HEK293T (cell line): ENCODE results near the gene CD2AP.

ENCODE experiments used
- BHLHE40 ChIP-seq: fragments of 450-650 bp; IDR thresholded peaks from 2 replicates; pipeline ENCODE4 v1.6.1; 2016; ENCODE audit warnings: mild to moderate bottlenecking, moderate library complexity, borderline replicate concordance
- CTBP1 ChIP-seq: fragments of 450-650 bp; IDR thresholded peaks from 2 replicates; pipeline ENCODE4 v1.6.1; 2016; ENCODE audit warnings: borderline replicate concordance
- FOXA1 ChIP-seq: fragments of 450-650 bp; IDR thresholded peaks from 2 replicates; pipeline ENCODE4 v1.6.1; 2016; ENCODE audit warnings: mild to moderate bottlenecking
- FOXK2 ChIP-seq: fragments of 450-650 bp; IDR thresholded peaks from 2 replicates; pipeline ENCODE4 v1.6.1; 2016; ENCODE audit warnings: mild to moderate bottlenecking
- FOXM1 ChIP-seq: fragments of 450-650 bp; IDR thresholded peaks from 2 replicates; pipeline ENCODE4 v1.6.1; 2017; ENCODE audit warnings: mild to moderate bottlenecking, borderline replicate concordance
- L3MBTL2 ChIP-seq: fragments of 450-650 bp; conservative IDR thresholded peaks from 2 replicates; pipeline ENCODE4 v1.6.1; 2016; ENCODE audit warnings: mild to moderate bottlenecking
- PKNOX1 ChIP-seq: fragments of 450-650 bp; IDR thresholded peaks from 2 replicates; pipeline ENCODE4 v1.6.1; 2016
- SP1 ChIP-seq: fragments of 450-650 bp; IDR thresholded peaks from 2 replicates; pipeline ENCODE4 v1.6.1; 2017
- SUZ12 ChIP-seq: fragments of 450-650 bp; IDR thresholded peaks from 2 replicates; pipeline ENCODE4 v1.6.1; 2016; ENCODE audit warnings: mild to moderate bottlenecking
- ZNF384 ChIP-seq: fragments of 450-650 bp; IDR thresholded peaks from 2 replicates; pipeline ENCODE4 v1.6.1; 2016

- TF ChIP-seq SUZ12 (no peak), FOXM1 (no peak), BHLHE40 (no peak), L3MBTL2 (no peak), FOXA1 (no peak), CTBP1 (no peak), PKNOX1 (no peak), SP1 (no peak), FOXK2 (no peak), ZNF384 (no peak)
These were observed 3.7 kb upstream of the CD2AP start for GRCh38 chr6:47473791-47474346.
